ENCODE results near the gene COG7. TPM values are rescaled to one million over a fixed set of nuclear protein-coding genes. Genes with fewer than 3 reads are reported as not detected.
"Not testable (repeated sequence)": the region's sequence is repeated elsewhere in the genome, so short reads cannot be mapped to it uniquely, and the experiment has no call there.

The COG7 gene
- total and polyA plus RNA-seq, 11 donors = 7.8 to 16.8 (median 12.2) TPM

GRCh38 chr16:23448392-23448791, 4.6 kb downstream of the COG7 start:
- Histone ChIP-seq H3K27me3 (no peaks in the 10 kb centered on the region), H3K4me1 (peaks cover 2 to 24% (median 11%) of the 10 kb centered on the region in 12 donors), H3K9me3 (no peaks in the 10 kb centered on the region), H3K27ac (no peak overlapping the region), H3K36me3 (peaks cover 0 to 33% (median 27%) of the 10 kb centered on the region in 9 donors), H3K4me3 (no peak overlapping the region)
- intact Hi-C loops (cut with DNase I) = no loop called here
- no peak for ATAC-seq
- 80 to 92% (median 88%) methylated on average over 4 of the region's 4 CpGs for WGBS, 4 donors
- no peak for TF ChIP-seq CTCF (IDR thresholded peaks at IDR 0.05)
- TF ChIP-seq POLR2A (IDR thresholded peaks at IDR 0.05) = no peak
- no peak for DNase-seq

- not testable (repeated sequence) for ATAC-seq, H3K4me3 ChIP-seq, DNase-seq, H3K9me3 ChIP-seq, H3K27me3 ChIP-seq, H3K27ac ChIP-seq
- Histone ChIP-seq H3K36me3 (peaks cover 0 to 91% (median 73%) of the 10 kb centered on the region in 9 donors), H3K4me1 (peaks cover 0 to 12% (median 0%) of the 10 kb centered on the region in 12 donors)
- WGBS, 4 donors = 92 to 96% (median 96%) methylated on average over 7 of the region's 7 CpGs
- intact Hi-C loops (cut with DNase I) = loop anchor here in 6 of 10 donors (5.0 to 10.0 kb wide), 5 partner anchors 63 to 543 kb away; no protein-coding TSS in a partner anchor
Observed at GRCh38 chr16:23437542-23437941, 15.4 kb downstream of the COG7 start.

- peaks cover 0 to 12% (median 0%) of the 10 kb centered on the region in 12 donors for H3K4me1 ChIP-seq
- peaks cover 0 to 91% (median 73%) of the 10 kb centered on the region in 9 donors for H3K36me3 ChIP-seq
- TF ChIP-seq CTCF (IDR thresholded peaks at IDR 0.05) = no peak
Observed at GRCh38 chr16:23436951-23437350, 16.0 kb downstream of the COG7 start.

GRCh38 chr16:23435500-23435899, 17.5 kb downstream of the COG7 start:
- no peaks in the 10 kb centered on the region for H3K9me3 ChIP-seq
- 57 to 67% (median 63%) methylated on average over 6 of the region's 6 CpGs for WGBS, 4 donors
- peaks cover 0 to 91% (median 73%) of the 10 kb centered on the region in 9 donors for H3K36me3 ChIP-seq
- peaks cover 0 to 12% (median 0%) of the 10 kb centered on the region in 12 donors for H3K4me1 ChIP-seq
- no peaks in the 10 kb centered on the region for H3K27me3 ChIP-seq
- peak overlapping the region in 1 of 12 donors; percentile 33 for H3K27ac ChIP-seq
- peak; percentile 58 to 82 (median 76) for ATAC-seq
- intact Hi-C loops (cut with DNase I) = loop anchor here in 8 of 10 donors (1.0 to 10.0 kb wide), 8 partner anchors 61 to 541 kb away; partner anchors contain the start of gene SCNN1G (in 5 of the 8)
- TF ChIP-seq POLR2A (IDR thresholded peaks at IDR 0.05) (no peak), CTCF (IDR thresholded peaks at IDR 0.05) (peak; percentile 49 to 88 (median 74))
- no peak overlapping the region for H3K4me3 ChIP-seq
- peak in 4 of 5 donors; percentile 21 to 71 (median 36) for DNase-seq

More at GRCh38 chr16:23436951-23437350, 16.0 kb downstream of the COG7 start:
- DNase-seq (no peak), ATAC-seq (no peak)
- intact Hi-C loops (cut with DNase I) = loop anchor here in 6 of 10 donors (5.0 to 10.0 kb wide), 5 partner anchors 62 to 542 kb away; no protein-coding TSS in a partner anchor
- Histone ChIP-seq H3K27me3 (no peaks in the 10 kb centered on the region), H3K27ac (no peak overlapping the region), H3K4me3 (no peak overlapping the region), H3K9me3 (no peaks in the 10 kb centered on the region)
- whole genome bisulfite sequencing, 4 donors = 95 to 96% (median 96%) methylated on average over 4 of the region's 4 CpGs

Data from heart left ventricle (tissue), 16 donors.